ENCODE measurements around the gene LARGE1. TPM values are rescaled to one million over a fixed set of nuclear protein-coding genes. Genes with fewer than 3 reads are reported as not detected.

LARGE1 gene
- total RNA-seq, 3 donors from 2014 or later = 23.6 to 27.8 (median 26.1) TPM

GRCh38 chr22:33654173-33654895 is 265.9 kb downstream of the LARGE1 start:
- no peak overlapping the region for H3K27ac ChIP-seq
- intact Hi-C loops (cut with DNase I; ENCODE audit: low total_unique reads) = no loop called here
- no peak overlapping the region for H3K4me3 ChIP-seq
- DNase-seq (ENCODE audit: low spot score in 2 of 2) = no peak
- H3K27me3 ChIP-seq = no peaks in the 10 kb centered on the region
- no peaks in the 10 kb centered on the region for H3K4me1 ChIP-seq
- no peaks in the 10 kb centered on the region for H3K36me3 ChIP-seq
- H3K9me3 ChIP-seq = no peaks in the 10 kb centered on the region
- TF ChIP-seq CTCF (IDR thresholded peaks at IDR 0.05) = no peak
- no peak for TF ChIP-seq POLR2AphosphoS5 (IDR thresholded peaks at IDR 0.05)
- no peak for TF ChIP-seq POLR2A (IDR thresholded peaks at IDR 0.05)

GRCh38 chr22:33653532-33654063 is 266.7 kb downstream of the LARGE1 start:
- intact Hi-C loops (cut with DNase I; ENCODE audit: low total_unique reads) = no loop called here

GRCh38 chr22:33652615-33653014 is 267.7 kb downstream of the LARGE1 start:
- no peaks in the 10 kb centered on the region for H3K4me1 ChIP-seq
- no peaks in the 10 kb centered on the region for H3K36me3 ChIP-seq
- H3K27ac ChIP-seq = no peak overlapping the region
- H3K27me3 ChIP-seq = no peaks in the 10 kb centered on the region
- H3K9me3 ChIP-seq = no peaks in the 10 kb centered on the region
- TF ChIP-seq POLR2A (IDR thresholded peaks at IDR 0.05) (no peak), POLR2AphosphoS5 (IDR thresholded peaks at IDR 0.05) (no peak), CTCF (IDR thresholded peaks at IDR 0.05) (no peak)
- no peak overlapping the region for H3K4me3 ChIP-seq
- intact Hi-C loops (cut with DNase I; ENCODE audit: low total_unique reads) = no loop called here
- DNase-seq (ENCODE audit: low spot score in 2 of 2) = no peak

More at GRCh38 chr22:33653532-33654063, 266.7 kb downstream of the LARGE1 start:
- no peaks in the 10 kb centered on the region for H3K36me3 ChIP-seq
- H3K27me3 ChIP-seq = no peaks in the 10 kb centered on the region
- no peaks in the 10 kb centered on the region for H3K4me1 ChIP-seq
- H3K9me3 ChIP-seq = no peaks in the 10 kb centered on the region
- no peak overlapping the region for H3K4me3 ChIP-seq
- TF ChIP-seq POLR2AphosphoS5 (IDR thresholded peaks at IDR 0.05) (no peak), POLR2A (IDR thresholded peaks at IDR 0.05) (no peak), CTCF (IDR thresholded peaks at IDR 0.05) (no peak)
- DNase-seq (ENCODE audit: low spot score in 2 of 2) = no peak
- H3K27ac ChIP-seq = no peak overlapping the region

- H3K4me3 ChIP-seq = no peak overlapping the region
- intact Hi-C loops (cut with DNase I; ENCODE audit: low total_unique reads) = no loop called here
- H3K27me3 ChIP-seq = no peaks in the 10 kb centered on the region
- H3K4me1 ChIP-seq = no peaks in the 10 kb centered on the region
- H3K9me3 ChIP-seq = peaks cover 0 to 5% of the 10 kb centered on the region in 2 donors
- no peak for DNase-seq (ENCODE audit: low spot score in 2 of 2)
- H3K36me3 ChIP-seq = no peaks in the 10 kb centered on the region
- no peak for TF ChIP-seq CTCF (IDR thresholded peaks at IDR 0.05)
- no peak for TF ChIP-seq POLR2AphosphoS5 (IDR thresholded peaks at IDR 0.05)
- no peak for TF ChIP-seq POLR2A (IDR thresholded peaks at IDR 0.05)
- peak overlapping the region in 1 of 2 donors; percentile 50 for H3K27ac ChIP-seq
Observed at GRCh38 chr22:33650244-33650643, 270.0 kb downstream of the LARGE1 start.

GRCh38 chr22:33648478-33648877 is 271.8 kb downstream of the LARGE1 start:
- Histone ChIP-seq H3K27me3 (no peaks in the 10 kb centered on the region), H3K27ac (no peak overlapping the region), H3K36me3 (no peaks in the 10 kb centered on the region), H3K9me3 (peaks cover 5 to 13% of the 10 kb centered on the region in 2 donors), H3K4me3 (no peak overlapping the region), H3K4me1 (no peaks in the 10 kb centered on the region)
- no peak for DNase-seq (ENCODE audit: low spot score in 2 of 2)
- TF ChIP-seq POLR2A (IDR thresholded peaks at IDR 0.05) (no peak), POLR2AphosphoS5 (IDR thresholded peaks at IDR 0.05) (no peak)
- intact Hi-C loops (cut with DNase I; ENCODE audit: low total_unique reads) = no loop called here
